VCaP (cell line): ENCODE measurements around the gene CD55.

Source experiments
- H3K27ac ChIP-seq: fragments of 450-650 bp; 2 replicates; pipeline ENCODE4 v1.5.1; 2017
- TF ChIP-seq, protein P1 (sequence below): fragments of 450-650 bp; conservative IDR thresholded peaks from 2 replicates; pipeline ENCODE4 v1.5.1; 2017; ENCODE audit warnings: mild to moderate bottlenecking, moderate library complexity

CD55 gene

DNA sequence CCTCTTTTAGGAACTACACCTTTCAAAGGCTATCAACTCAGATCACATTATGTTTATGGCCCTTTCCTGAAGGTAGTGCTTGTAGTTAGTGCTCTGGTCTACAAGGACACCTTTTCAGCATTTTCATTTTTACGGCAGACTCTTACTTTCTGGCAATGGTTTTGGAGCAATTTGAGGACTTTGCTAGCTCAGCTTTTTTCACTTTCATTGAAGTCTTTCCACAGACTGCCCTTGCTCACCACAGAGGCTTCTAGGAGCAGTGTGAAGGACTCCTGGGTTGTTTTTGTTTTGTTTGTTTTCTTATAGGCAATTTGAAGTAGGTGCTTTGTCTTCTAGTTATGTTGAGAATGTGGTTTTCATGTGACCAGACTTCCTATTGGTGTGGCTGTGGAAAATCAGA is 43.1 kb downstream of the CD55 start:
- TF ChIP-seq, protein P1, sequence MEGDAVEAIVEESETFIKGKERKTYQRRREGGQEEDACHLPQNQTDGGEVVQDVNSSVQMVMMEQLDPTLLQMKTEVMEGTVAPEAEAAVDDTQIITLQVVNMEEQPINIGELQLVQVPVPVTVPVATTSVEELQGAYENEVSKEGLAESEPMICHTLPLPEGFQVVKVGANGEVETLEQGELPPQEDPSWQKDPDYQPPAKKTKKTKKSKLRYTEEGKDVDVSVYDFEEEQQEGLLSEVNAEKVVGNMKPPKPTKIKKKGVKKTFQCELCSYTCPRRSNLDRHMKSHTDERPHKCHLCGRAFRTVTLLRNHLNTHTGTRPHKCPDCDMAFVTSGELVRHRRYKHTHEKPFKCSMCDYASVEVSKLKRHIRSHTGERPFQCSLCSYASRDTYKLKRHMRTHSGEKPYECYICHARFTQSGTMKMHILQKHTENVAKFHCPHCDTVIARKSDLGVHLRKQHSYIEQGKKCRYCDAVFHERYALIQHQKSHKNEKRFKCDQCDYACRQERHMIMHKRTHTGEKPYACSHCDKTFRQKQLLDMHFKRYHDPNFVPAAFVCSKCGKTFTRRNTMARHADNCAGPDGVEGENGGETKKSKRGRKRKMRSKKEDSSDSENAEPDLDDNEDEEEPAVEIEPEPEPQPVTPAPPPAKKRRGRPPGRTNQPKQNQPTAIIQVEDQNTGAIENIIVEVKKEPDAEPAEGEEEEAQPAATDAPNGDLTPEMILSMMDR: no peak
- no peak overlapping the region for H3K27ac ChIP-seq

DNA sequence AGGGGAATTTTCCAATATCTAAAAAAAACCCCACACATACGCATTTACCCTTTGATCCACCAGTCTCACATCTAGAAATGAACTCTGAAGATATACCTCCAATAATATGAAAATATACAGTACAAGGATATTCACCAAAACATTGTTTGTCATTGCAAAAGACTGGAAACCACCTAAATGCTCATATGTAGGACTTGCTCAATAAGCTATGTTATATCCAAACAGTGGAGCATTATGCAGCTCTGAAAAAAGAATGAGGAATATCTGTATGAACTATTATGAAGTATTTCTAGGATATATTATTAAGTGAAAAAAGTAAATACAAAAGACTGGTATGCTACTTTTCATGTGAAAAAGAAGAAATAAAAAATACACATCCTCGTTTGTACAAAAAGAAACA is 43.6 kb downstream of the CD55 start:
- TF ChIP-seq, protein P1: no peak
- no peak overlapping the region for H3K27ac ChIP-seq

DNA sequence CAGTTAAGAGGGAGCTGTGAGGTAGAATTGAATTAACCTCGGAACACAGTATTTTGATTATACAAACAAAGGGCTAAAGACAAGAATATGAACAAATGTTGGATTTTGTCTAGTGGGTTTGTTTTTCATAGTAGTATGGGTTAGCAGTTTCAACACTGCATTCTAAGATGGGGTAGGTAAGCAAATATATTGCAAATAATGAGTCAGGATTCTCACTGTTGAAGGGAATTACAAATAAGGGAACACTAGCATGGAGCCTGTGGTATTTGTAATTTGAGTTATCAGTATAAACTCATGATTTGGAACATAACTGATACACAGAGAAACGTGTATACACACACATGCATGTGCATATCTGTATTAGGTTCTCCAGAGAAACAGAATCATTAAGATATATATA is 44.5 kb downstream of the CD55 start:
- H3K27ac ChIP-seq: no peak overlapping the region
- TF ChIP-seq, protein P1: no peak

DNA sequence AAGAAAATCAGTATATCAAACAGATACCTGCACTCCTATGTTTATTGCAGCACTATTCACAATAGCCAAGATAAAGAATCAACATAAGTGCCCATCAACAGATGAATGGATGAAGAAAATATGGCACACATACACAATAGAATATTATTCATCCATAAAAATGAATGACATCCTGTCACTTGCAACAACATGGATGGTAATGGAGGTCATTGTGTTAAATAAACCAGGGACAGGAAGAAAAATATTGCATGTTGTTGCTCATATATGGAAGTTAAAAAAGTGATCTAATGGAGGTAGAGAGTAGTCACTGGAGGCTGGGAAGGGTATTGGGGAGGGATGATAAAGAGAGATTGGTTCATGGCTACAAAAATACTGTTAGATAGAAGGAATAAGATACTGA is 67.2 kb downstream of the CD55 start:
- TF ChIP-seq, protein P1: no peak
- H3K27ac ChIP-seq: no peak overlapping the region

DNA sequence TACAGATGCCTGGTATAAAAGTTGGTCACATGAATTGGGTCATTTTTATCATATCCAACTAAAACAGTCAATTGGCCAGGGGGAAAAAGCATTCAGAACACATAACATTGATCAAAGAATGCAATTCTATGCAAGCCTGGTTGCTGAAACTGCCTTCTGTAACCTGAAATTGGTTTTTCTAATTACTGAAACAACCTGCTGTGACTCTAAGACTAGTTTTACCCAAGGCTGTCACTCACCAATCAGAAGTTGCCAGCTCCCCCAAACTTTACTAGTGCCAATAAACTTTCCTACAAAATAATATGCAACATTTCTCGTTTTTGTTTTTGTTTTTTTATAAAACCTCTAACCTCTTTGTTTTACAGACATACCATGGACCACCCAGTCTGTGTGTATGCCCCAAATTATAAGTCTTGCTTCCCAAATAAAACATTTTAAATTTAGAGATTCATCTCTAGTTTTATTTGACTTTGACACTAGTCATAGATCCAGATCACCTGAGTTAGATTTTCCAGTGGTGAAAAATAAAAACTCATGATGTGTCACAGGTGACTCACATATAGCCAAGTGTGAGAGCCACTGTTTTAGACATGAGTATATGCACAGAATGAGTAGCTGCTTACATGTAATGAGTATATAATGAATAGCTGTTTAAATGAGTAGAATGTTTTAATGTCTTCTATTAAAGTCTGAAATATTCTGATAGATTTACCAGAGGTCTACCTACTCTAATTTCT is 68.4 kb downstream of the CD55 start:
- H3K27ac ChIP-seq: no peak overlapping the region
- TF ChIP-seq, protein P1: no peak

DNA sequence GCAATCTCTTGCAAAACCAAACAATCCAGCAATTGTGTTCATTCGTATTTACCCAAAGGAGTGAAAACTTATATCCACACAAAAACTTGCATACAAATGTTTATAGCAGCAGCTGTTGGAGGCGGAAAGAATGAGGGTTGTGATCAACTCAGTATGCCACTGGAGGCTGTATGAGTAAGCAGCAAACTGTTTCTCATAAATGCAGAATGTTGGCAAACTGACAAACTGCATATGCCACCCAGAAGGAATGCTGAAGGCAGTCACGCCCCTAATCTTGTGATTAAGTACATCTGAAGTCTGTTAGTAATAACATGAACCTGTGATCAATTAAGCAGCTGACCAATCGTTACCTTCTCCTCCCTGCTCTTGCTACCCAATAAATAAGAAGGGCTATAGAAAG is 72.1 kb downstream of the CD55 start:
- TF ChIP-seq, protein P1: no peak
- no peak overlapping the region for H3K27ac ChIP-seq

- H3K27ac ChIP-seq: no peak overlapping the region
- TF ChIP-seq, protein P1: no peak
Observed at GRCh38 chr1:207396168-207396746, 74.8 kb downstream of the CD55 start.
